Stimulated activated CD4-positive, alpha-beta T cell treated with anti-CD3 and anti-CD28 coated beads, Interleukin-2, amount 100 ng/mL, for 4 hours (primary cell): ENCODE results near the gene UBB.

Experiments
- DNase-seq: peaks from one replicate; pipeline ENCODE4 v3.0.0-alpha.2; 2020; ENCODE audit warnings: low read depth

UBB gene

GRCh38 chr17:16419074-16419928 is 38.4 kb downstream of the UBB start:
- DNase-seq = peak; percentile 71

GRCh38 chr17:16419929-16420271 is 39.0 kb downstream of the UBB start:
- no peak for DNase-seq

DNA sequence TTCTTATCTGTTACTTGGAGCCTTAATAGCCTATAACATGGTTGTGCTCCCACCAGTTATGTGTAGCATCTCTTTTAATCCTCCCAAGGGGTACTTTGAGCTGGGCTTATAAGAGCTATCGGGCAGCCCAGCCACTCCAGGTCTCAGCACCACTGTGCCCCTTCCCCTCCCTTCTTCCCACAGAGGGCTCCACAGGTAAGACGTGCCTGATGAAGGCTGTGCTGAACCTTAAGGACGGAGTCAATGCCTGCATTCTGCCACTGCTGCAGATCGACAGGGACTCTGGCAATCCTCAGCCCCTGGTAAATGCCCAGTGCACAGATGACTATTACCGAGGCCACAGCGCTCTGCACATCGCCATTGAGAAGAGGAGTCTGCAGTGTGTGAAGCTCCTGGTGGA is 41.5 kb downstream of the UBB start:
- no peak for DNase-seq

GRCh38 chr17:16423226-16423872 is 42.5 kb downstream of the UBB start:
- DNase-seq = no peak

- DNase-seq = no peak
These were observed 44.3 kb downstream of the UBB start for GRCh38 chr17:16425202-16425601.

DNA sequence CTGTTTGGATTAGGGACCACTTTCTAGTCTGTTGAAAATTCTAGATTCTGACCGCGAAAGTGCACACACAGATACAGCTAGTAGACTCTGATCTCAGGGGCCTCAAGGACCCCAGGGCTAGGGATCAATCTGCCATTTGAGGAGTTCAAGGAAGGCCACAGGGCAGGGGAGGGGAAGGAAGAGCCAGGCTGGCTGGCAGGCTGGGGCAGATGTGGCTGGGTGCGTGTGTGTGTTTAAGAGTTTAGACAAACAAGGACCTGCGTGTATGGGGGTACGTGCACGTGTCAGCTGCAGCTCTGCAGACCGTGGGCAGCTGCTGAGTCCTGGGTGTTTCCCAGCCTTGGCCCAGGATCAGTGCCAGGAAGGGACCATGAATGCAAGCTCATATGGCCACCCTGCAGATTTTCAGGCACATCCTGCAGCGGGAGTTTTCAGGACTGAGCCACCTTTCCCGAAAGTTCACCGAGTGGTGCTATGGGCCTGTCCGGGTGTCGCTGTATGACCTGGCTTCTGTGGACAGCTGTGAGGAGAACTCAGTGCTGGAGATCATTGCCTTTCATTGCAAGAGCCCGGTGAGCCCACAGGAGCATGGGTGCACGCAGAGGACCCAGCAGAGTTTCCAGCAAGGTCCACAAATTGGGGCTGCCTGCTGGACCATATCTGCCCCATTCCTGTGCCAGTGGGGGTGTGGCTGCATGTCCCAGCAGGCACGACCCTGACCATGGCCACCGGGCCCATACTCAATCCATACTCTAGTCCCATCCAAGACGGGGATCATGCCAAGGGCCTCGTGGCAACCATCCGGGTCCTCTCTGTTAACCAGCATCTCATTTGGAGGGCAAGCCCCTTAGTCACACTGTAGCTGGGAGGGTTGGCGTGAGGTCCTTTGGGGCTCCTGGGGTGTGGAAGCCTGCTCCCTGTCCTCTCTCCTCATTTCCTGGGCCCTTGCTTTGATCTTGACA is 45.1 kb downstream of the UBB start:
- no peak for DNase-seq

- no peak for DNase-seq
These were observed 46.1 kb downstream of the UBB start for GRCh38 chr17:16427020-16427419.

DNA sequence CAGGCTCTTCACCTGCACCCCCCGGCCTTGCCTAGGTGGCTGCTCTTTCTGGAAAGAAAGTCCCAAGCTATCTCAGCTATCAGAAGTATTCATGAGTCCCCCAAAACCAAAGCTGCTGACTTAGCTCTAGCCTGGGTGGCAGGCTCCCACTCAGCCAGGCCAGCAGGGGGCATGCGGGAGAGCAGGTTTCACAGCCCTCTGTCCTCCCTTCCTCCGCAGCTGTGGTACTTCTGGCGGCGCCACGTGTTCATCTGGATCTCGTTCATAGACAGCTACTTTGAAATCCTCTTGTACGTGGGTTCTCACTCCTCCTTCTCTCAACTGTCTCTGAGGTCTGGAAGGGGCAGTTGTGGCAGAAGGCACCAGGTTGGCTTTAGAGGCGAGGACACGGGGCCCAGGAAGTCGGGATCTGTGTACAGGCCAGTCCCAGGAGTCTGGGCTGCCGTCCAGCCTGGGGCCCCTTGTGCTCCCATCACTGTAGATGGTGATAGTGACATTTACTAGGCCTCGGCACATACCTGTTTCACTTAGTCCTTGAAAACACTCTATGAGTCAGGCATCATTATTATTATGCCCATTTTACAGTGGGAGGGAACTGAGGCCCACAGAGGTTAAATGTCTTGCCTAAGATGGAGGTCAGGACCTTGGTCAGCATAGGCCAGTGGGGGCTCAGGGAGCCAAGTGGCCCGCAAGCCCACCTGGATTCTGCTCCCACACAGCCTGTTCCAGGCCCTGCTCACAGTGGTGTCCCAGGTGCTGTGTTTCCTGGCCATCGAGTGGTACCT is 47.4 kb downstream of the UBB start:
- DNase-seq = peak; percentile 48

DNA sequence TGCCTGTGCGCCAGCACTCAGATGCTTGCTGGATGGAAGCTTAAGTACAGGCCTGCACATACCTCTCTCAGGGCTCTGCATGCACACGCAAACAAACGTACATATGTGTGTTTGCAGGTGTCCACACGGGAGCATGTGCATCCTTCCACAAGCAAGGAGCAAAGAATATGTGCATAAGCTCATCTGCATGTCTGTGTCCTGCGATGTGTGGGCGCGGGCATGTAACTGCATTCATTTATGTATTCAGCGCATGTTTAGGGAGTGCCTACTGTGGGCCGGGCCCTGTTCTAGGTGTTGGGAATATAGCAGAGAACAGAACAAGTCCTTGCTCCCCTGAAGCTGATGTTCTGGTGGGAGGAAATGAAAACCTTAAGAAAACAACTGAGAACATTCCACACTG is 48.2 kb downstream of the UBB start:
- no peak for DNase-seq

- no peak for DNase-seq
These were observed 49.8 kb downstream of the UBB start for GRCh38 chr17:16430650-16431049.

DNA sequence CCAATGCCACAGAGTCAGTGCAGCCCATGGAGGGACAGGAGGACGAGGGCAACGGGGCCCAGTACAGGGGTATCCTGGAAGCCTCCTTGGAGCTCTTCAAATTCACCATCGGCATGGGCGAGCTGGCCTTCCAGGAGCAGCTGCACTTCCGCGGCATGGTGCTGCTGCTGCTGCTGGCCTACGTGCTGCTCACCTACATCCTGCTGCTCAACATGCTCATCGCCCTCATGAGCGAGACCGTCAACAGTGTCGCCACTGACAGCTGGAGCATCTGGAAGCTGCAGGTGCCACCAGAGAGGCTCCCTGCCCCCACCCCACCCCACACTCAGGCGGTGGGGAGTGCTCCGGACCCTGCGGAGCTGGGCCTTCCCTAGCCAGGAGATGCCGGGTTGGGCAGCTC is 51.1 kb downstream of the UBB start:
- no peak for DNase-seq
